Loucy (cell line): ENCODE measurements around the gene EPB41L2.
A peak's percentile ranks its signal among the peaks of the same experiment; 100 is the strongest.

Experiments
- H2AFZ ChIP-seq: fragments of 200-600 bp; sonication (generic); 2 replicates; pipeline ENCODE4 v1.6.0; 2016; ENCODE audit warnings: antibody characterized with exemption, mild to moderate bottlenecking, low read length, moderate library complexity
- H3F3A ChIP-seq: fragments of 200-600 bp; 2 replicates; pipeline ENCODE4 v1.6.0; 2016; ENCODE audit warnings: antibody characterized with exemption, low read depth, mild to moderate bottlenecking
- H3K27me3 ChIP-seq: fragments of 200-600 bp; sonication (generic); 2 replicates; pipeline ENCODE4 v1.6.1; 2014; ENCODE audit warnings: low read length, mild to moderate bottlenecking; ENCODE audit not compliant: insufficient read depth, poor library complexity, severe bottlenecking
- H3K36me3 ChIP-seq: fragments of 200-600 bp; sonication (generic); 2 replicates; pipeline ENCODE4 v1.6.1; 2016; ENCODE audit warnings: low read length; ENCODE audit not compliant: insufficient read depth
- H3K4me1 ChIP-seq: fragments of 200-600 bp; sonication (generic); 2 replicates; pipeline ENCODE4 v1.5.1; 2014; ENCODE audit warnings: low read length, mild to moderate bottlenecking; ENCODE audit not compliant: insufficient read depth, poor library complexity, severe bottlenecking
- H3K4me2 ChIP-seq: fragments of 200-600 bp; sonication (generic); 2 replicates; pipeline ENCODE4 v1.6.0; 2014; ENCODE audit warnings: antibody characterized with exemption, low read length, low read depth, mild to moderate bottlenecking; ENCODE audit not compliant: poor library complexity, severe bottlenecking
- H3K4me3 ChIP-seq: fragments of 200-600 bp; sonication (generic); 2 replicates; pipeline ENCODE4 v1.5.1; 2014; ENCODE audit warnings: low read length, mild to moderate bottlenecking, mixed read lengths; ENCODE audit not compliant: poor library complexity, severe bottlenecking
- H3K79me2 ChIP-seq: fragments of 200-600 bp; sonication (generic); 2 replicates; pipeline ENCODE4 v1.6.1; 2014; ENCODE audit warnings: low read length; ENCODE audit not compliant: insufficient read depth
- H3K9ac ChIP-seq: fragments of 200-600 bp; sonication (generic); 2 replicates; pipeline ENCODE4 v1.6.0; 2014; ENCODE audit warnings: mild to moderate bottlenecking, low read depth, low read length, moderate library complexity; ENCODE audit not compliant: poor library complexity, severe bottlenecking
- H3K9me2 ChIP-seq: fragments of 200-600 bp; sonication (generic); replicated peaks from 2 replicates; pipeline ENCODE4 v1.6.1; 2016; ENCODE audit warnings: low read depth, low read length, mixed read lengths
- H3K9me3 ChIP-seq: fragments of 200-600 bp; sonication (generic); 2 replicates; pipeline ENCODE4 v1.6.1; 2014; ENCODE audit warnings: mild to moderate bottlenecking, antibody characterized with exemption, low read length, low read depth; ENCODE audit not compliant: insufficient read depth
- H4K20me1 ChIP-seq: fragments of 200-600 bp; sonication (generic); 2 replicates; pipeline ENCODE4 v1.6.0; 2014; ENCODE audit warnings: antibody characterized with exemption, low read length, mild to moderate bottlenecking; ENCODE audit not compliant: insufficient read depth, poor library complexity, severe bottlenecking
- CTCF ChIP-seq: fragments of 200-600 bp; sonication (generic); conservative IDR thresholded peaks from 2 replicates; pipeline ENCODE4 v1.5.1; 2014; ENCODE audit warnings: mild to moderate bottlenecking, antibody characterized with exemption, low read length
- EZH2phosphoT487 ChIP-seq: fragments of 200-600 bp; IDR thresholded peaks from 2 replicates; pipeline ENCODE4 v1.6.1; 2018; ENCODE audit warnings: antibody characterized with exemption, mild to moderate bottlenecking, moderate library complexity, borderline replicate concordance

The EPB41L2 gene

GRCh38 chr6:131080084-131080483 is 17.0 kb upstream of the EPB41L2 start:
- H4K20me1 ChIP-seq: no peaks in the 10 kb centered on the region
- H3K9ac ChIP-seq: no peak overlapping the region
- H3K27me3 ChIP-seq: no peaks in the 10 kb centered on the region
- no peaks in the 10 kb centered on the region for H3K9me2 ChIP-seq
- H3K4me3 ChIP-seq: no peak overlapping the region
- no peaks in the 10 kb centered on the region for H3K36me3 ChIP-seq
- no peaks in the 10 kb centered on the region for H3K4me1 ChIP-seq
- H3F3A ChIP-seq: no peaks in the 10 kb centered on the region
- TF ChIP-seq EZH2phosphoT487 (no peak), CTCF (no peak)
- H3K79me2 ChIP-seq: no peaks in the 10 kb centered on the region
- H2AFZ ChIP-seq: no peak overlapping the region
- no peaks in the 10 kb centered on the region for H3K9me3 ChIP-seq
- H3K4me2 ChIP-seq: no peak overlapping the region

- H4K20me1 ChIP-seq: no peaks in the 10 kb centered on the region
- H3K9me2 ChIP-seq: no peaks in the 10 kb centered on the region
- H3K4me2 ChIP-seq: no peak overlapping the region
- no peaks in the 10 kb centered on the region for H3K36me3 ChIP-seq
- no peaks in the 10 kb centered on the region for H3F3A ChIP-seq
- H3K9me3 ChIP-seq: no peaks in the 10 kb centered on the region
- H3K4me3 ChIP-seq: no peak overlapping the region
- H3K9ac ChIP-seq: no peak overlapping the region
- no peaks in the 10 kb centered on the region for H3K27me3 ChIP-seq
- no peak for TF ChIP-seq EZH2phosphoT487
- no peak for TF ChIP-seq CTCF
- no peaks in the 10 kb centered on the region for H3K79me2 ChIP-seq
- H3K4me1 ChIP-seq: no peaks in the 10 kb centered on the region
- no peak overlapping the region for H2AFZ ChIP-seq
Observed at GRCh38 chr6:131073577-131073976, 10.5 kb upstream of the EPB41L2 start.

GRCh38 chr6:131070061-131070460 is 7.0 kb upstream of the EPB41L2 start:
- no peak overlapping the region for H3K4me3 ChIP-seq
- H3F3A ChIP-seq: no peaks in the 10 kb centered on the region
- H3K36me3 ChIP-seq: no peaks in the 10 kb centered on the region
- H3K27me3 ChIP-seq: no peaks in the 10 kb centered on the region
- no peaks in the 10 kb centered on the region for H3K4me1 ChIP-seq
- H3K9ac ChIP-seq: no peak overlapping the region
- no peaks in the 10 kb centered on the region for H3K79me2 ChIP-seq
- no peak overlapping the region for H3K4me2 ChIP-seq
- H3K9me3 ChIP-seq: no peaks in the 10 kb centered on the region
- 0 out of 2 replicates have a peak overlapping the region, but pooled peaks have one; percentile 54 for H2AFZ ChIP-seq
- no peaks in the 10 kb centered on the region for H3K9me2 ChIP-seq
- no peak for TF ChIP-seq EZH2phosphoT487
- no peak for TF ChIP-seq CTCF
- no peaks in the 10 kb centered on the region for H4K20me1 ChIP-seq
